Neural progenitor cell (in vitro differentiated cells): Measurements from ENCODE around the gene SEC23B. TPM values are rescaled to one million over a fixed set of nuclear protein-coding genes. Genes with fewer than 3 reads are reported as not detected.

Source experiments
- DNase-seq: peaks from one replicate; pipeline ENCODE4 v3.0.0-alpha.2; 2016; ENCODE audit warnings: low spot score
- H2AFZ ChIP-seq: fragments of 200-600 bp; sonication (generic); replicated peaks from 2 replicates; pipeline ENCODE4 v1.6.1; 2016; ENCODE audit warnings: antibody characterized with exemption
- H3F3A ChIP-seq: fragments of 200-600 bp; sonication (generic); 2 replicates; pipeline ENCODE4 v1.6.1; 2016; ENCODE audit warnings: antibody characterized with exemption, low read depth
- H3K27ac ChIP-seq: fragments of 200-600 bp; sonication (generic); 2 replicates; pipeline ENCODE4 v1.5.1; 2016; ENCODE audit warnings: mild to moderate bottlenecking
- H3K27me3 ChIP-seq: fragments of 200-600 bp; sonication (generic); 2 replicates; pipeline ENCODE4 v1.6.1; 2016; ENCODE audit warnings: mild to moderate bottlenecking, moderate library complexity
- H3K36me3 ChIP-seq: fragments of 200-600 bp; sonication (generic); 2 replicates; pipeline ENCODE4 v1.5.1; 2016
- H3K4me1 ChIP-seq: fragments of 200-600 bp; sonication (generic); 2 replicates; pipeline ENCODE4 v1.6.1; 2016; ENCODE audit warnings: mixed run types
- H3K4me2 ChIP-seq: fragments of 200-600 bp; sonication (generic); 2 replicates; pipeline ENCODE4 v1.6.1; 2016
- H3K4me3 ChIP-seq: fragments of 200-600 bp; sonication (generic); 2 replicates; pipeline ENCODE4 v1.5.1; 2016
- H3K79me2 ChIP-seq: fragments of 200-600 bp; sonication (generic); 2 replicates; pipeline ENCODE4 v1.6.1; 2016; ENCODE audit warnings: low read depth
- H3K9ac ChIP-seq: fragments of 200-600 bp; sonication (generic); 2 replicates; pipeline ENCODE4 v1.6.1; 2016
- H3K9me3 ChIP-seq: fragments of 200-600 bp; sonication (generic); 2 replicates; pipeline ENCODE4 v1.5.1; 2016; ENCODE audit warnings: low read depth
- H4K20me1 ChIP-seq: fragments of 200-600 bp; sonication (generic); 2 replicates; pipeline ENCODE4 v1.6.1; 2016; ENCODE audit warnings: low read depth
- H3K27ac Mint-ChIP-seq: 3 replicates; pipeline ENCODE4 v1.8.0; 2021; ENCODE audit warnings: mixed read lengths
- H3K27me3 Mint-ChIP-seq: 2 replicates; pipeline ENCODE4 v1.8.0; 2022; ENCODE audit warnings: low read depth, mild to moderate bottlenecking, inconsistent platforms, moderate library complexity, mixed read lengths; ENCODE audit not compliant: insufficient read depth
- H3K36me3 Mint-ChIP-seq: 3 replicates; pipeline ENCODE4 v1.8.0; 2021; ENCODE audit warnings: mixed read lengths
- H3K4me1 Mint-ChIP-seq: 3 replicates; pipeline ENCODE4 v1.8.0; 2021; ENCODE audit warnings: mixed read lengths
- H3K4me3 Mint-ChIP-seq: 3 replicates; pipeline ENCODE4 v1.8.0; 2021; ENCODE audit warnings: mild to moderate bottlenecking, moderate library complexity, mixed read lengths
- H3K9me3 Mint-ChIP-seq: 3 replicates; pipeline ENCODE4 v1.8.0; 2020; ENCODE audit warnings: mixed read lengths
- EZH2 ChIP-seq: fragments of 200-600 bp; sonication (generic); IDR thresholded peaks from 2 replicates; pipeline ENCODE4 v1.6.1; 2017; ENCODE audit warnings: antibody characterized with exemption, mild to moderate bottlenecking, moderate library complexity
- EZH2phosphoT487 ChIP-seq: fragments of 200-600 bp; sonication (generic); IDR thresholded peaks from 2 replicates; pipeline ENCODE4 v1.6.1; 2017; ENCODE audit warnings: antibody characterized with exemption
- total RNA-seq: library from RNA; depleted of rRNA; stranded (reverse); fragments of >200 nt; gene quantifications from 2 replicates; pipeline ENCODE4 v1.2.3, GENCODE V29; 2015; ENCODE audit warnings: low replicate concordance
- TF ChIP-seq, protein P1 (sequence below): fragments of 200-600 bp; sonication (generic); IDR thresholded peaks from 2 replicates; pipeline ENCODE4 v1.5.1; 2017; ENCODE audit warnings: antibody characterized with exemption, mild to moderate bottlenecking

Gene SEC23B
- total RNA-seq, 1 donor from 2014 or later = 57.2 TPM

DNA sequence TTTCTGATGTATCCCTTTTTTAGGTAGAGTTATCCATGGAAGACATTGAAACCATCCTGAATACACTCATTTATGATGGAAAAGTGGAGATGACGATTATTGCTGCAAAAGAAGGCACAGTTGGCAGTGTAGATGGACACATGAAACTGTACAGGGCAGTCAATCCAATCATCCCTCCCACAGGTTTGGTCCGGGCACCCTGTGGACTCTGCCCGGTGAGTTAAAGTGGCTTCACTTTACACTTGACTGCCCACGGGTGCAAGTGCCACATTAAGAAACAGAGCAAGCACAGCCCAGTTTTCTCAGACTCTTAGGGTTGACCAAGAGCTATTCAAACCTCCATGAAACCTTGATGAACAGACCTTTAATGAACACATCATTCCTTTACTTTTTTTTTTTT is 26.1 kb upstream of the SEC23B start:
- TF ChIP-seq, protein P1, sequence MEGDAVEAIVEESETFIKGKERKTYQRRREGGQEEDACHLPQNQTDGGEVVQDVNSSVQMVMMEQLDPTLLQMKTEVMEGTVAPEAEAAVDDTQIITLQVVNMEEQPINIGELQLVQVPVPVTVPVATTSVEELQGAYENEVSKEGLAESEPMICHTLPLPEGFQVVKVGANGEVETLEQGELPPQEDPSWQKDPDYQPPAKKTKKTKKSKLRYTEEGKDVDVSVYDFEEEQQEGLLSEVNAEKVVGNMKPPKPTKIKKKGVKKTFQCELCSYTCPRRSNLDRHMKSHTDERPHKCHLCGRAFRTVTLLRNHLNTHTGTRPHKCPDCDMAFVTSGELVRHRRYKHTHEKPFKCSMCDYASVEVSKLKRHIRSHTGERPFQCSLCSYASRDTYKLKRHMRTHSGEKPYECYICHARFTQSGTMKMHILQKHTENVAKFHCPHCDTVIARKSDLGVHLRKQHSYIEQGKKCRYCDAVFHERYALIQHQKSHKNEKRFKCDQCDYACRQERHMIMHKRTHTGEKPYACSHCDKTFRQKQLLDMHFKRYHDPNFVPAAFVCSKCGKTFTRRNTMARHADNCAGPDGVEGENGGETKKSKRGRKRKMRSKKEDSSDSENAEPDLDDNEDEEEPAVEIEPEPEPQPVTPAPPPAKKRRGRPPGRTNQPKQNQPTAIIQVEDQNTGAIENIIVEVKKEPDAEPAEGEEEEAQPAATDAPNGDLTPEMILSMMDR = no peak
- TF ChIP-seq EZH2 (no peak), EZH2phosphoT487 (no peak)
- Mint-ChIP-seq H3K9me3 (no peaks in the 10 kb centered on the region), H3K4me3 (no peak overlapping the region), H3K36me3 (peaks cover 17% of the 10 kb centered on the region), H3K4me1 (no peaks in the 10 kb centered on the region), H3K27me3 (peaks cover 7% of the 10 kb centered on the region), H3K27ac (no peak overlapping the region)
- Histone ChIP-seq H4K20me1 (no peaks in the 10 kb centered on the region), H2AFZ (no peak overlapping the region), H3K9ac (no peak overlapping the region), H3K4me1 (no peaks in the 10 kb centered on the region), H3F3A (peaks cover 11% of the 10 kb centered on the region), H3K36me3 (peaks cover 13% of the 10 kb centered on the region), H3K4me2 (no peak overlapping the region), H3K79me2 (no peaks in the 10 kb centered on the region), H3K9me3 (no peaks in the 10 kb centered on the region), H3K27me3 (no peaks in the 10 kb centered on the region), H3K27ac (no peak overlapping the region), H3K4me3 (no peak overlapping the region)
- DNase-seq = no peak

DNA sequence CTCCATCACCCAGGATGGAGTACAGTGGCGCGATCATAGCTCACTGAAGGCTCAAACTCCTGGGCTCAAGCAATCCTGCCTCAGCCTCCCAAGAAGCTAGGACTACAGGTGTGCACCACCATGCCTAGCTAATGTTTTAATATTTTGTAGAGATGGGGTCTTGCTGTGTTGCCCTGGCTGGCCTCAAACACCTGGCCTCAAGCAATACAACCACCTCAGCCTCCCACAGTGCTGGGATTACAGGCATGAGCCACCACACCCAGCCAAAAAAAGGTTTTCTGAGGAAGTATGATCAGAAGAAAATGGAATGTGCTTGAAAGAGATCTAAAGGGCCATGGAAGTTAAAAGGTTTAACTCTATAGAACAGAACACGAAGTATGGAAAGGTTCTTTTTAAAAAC is 19.4 kb upstream of the SEC23B start:
- Mint-ChIP-seq H3K4me3 (no peak overlapping the region), H3K27ac (no peak overlapping the region), H3K9me3 (no peaks in the 10 kb centered on the region), H3K4me1 (no peaks in the 10 kb centered on the region), H3K36me3 (peaks cover 15% of the 10 kb centered on the region), H3K27me3 (no peaks in the 10 kb centered on the region)
- DNase-seq = no peak
- Histone ChIP-seq H3K27ac (no peak overlapping the region), H3K4me2 (no peak overlapping the region), H3F3A (peaks cover 11% of the 10 kb centered on the region), H3K4me1 (no peaks in the 10 kb centered on the region), H3K27me3 (no peaks in the 10 kb centered on the region), H3K36me3 (peaks cover 9% of the 10 kb centered on the region), H3K9ac (no peak overlapping the region), H2AFZ (no peak overlapping the region), H3K4me3 (no peak overlapping the region), H4K20me1 (no peaks in the 10 kb centered on the region), H3K9me3 (no peaks in the 10 kb centered on the region), H3K79me2 (no peaks in the 10 kb centered on the region)
- no peak for TF ChIP-seq EZH2
- no peak for TF ChIP-seq EZH2phosphoT487
- TF ChIP-seq, protein P1 = no peak

DNA sequence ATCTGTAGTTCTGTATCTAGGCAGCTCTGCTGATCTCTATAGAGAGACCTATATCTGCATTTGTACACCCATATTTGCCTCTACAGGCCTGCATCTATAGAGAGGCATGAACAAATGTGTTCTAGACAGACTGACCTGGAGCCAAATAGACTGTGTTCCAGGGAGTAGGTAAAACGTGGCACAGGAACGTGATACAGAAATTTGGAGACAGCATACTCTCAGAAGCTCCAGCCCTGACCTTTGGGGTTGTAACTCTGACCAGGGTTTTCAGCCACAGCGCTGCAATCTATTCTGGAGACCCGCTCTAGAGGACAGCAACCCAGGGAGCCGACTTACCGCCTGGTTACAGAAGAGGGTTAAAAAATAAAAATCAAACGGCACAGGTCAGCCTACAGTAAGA is 11.7 kb upstream of the SEC23B start:
- H3K9me3 ChIP-seq = no peaks in the 10 kb centered on the region
- H3K4me3 Mint-ChIP-seq = peak overlapping the region; percentile 95
- TF ChIP-seq EZH2phosphoT487 = no peak
- no peak for TF ChIP-seq EZH2
- TF ChIP-seq, protein P1 = no peak
- DNase-seq = peak; percentile 21
- peaks cover 8% of the 10 kb centered on the region for H3K36me3 Mint-ChIP-seq
- peak overlapping the region; percentile 85 for H3K4me2 ChIP-seq
- H3K27ac ChIP-seq = no peak overlapping the region
- peaks cover 12% of the 10 kb centered on the region for H3K4me1 Mint-ChIP-seq
- H3K27ac Mint-ChIP-seq = no peak overlapping the region
- no peaks in the 10 kb centered on the region for H4K20me1 ChIP-seq
- peaks cover 12% of the 10 kb centered on the region for H3K4me1 ChIP-seq
- H3K36me3 ChIP-seq = no peaks in the 10 kb centered on the region
- peaks cover 22% of the 10 kb centered on the region for H3F3A ChIP-seq
- peak overlapping the region; percentile 35 for H3K9ac ChIP-seq
- H3K4me3 ChIP-seq = peak overlapping the region; percentile 70
- H3K27me3 Mint-ChIP-seq = no peaks in the 10 kb centered on the region
- H3K79me2 ChIP-seq = peaks cover 8% of the 10 kb centered on the region
- no peaks in the 10 kb centered on the region for H3K27me3 ChIP-seq
- H3K9me3 Mint-ChIP-seq = peaks cover 2% of the 10 kb centered on the region
- no peak overlapping the region for H2AFZ ChIP-seq
